ENCODE measurements around the gene UCN. TPM values are rescaled to one million over a fixed set of nuclear protein-coding genes. Genes with fewer than 3 reads are reported as not detected.
"Not testable (repeated sequence)": the region's sequence is repeated elsewhere in the genome, so short reads cannot be mapped to it uniquely, and the experiment has no call there.

UCN gene
- total RNA-seq, 1 experiment from 2014 or later, result 6.0 TPM

GRCh38 chr2:27320958-27321543 lies 12.8 kb upstream of the UCN start:
- peak; percentile 95 for DNase-seq (ENCODE audit: low read depth, low spot score)
- in situ Hi-C loops (cut with HindIII; ENCODE audit: low pct_unique_long_range_greater_than_20kb, low sequenced_read_pairs), result no loop called here

- in situ Hi-C loops (cut with HindIII; ENCODE audit: low pct_unique_long_range_greater_than_20kb, low sequenced_read_pairs); DNase-seq (ENCODE audit: low read depth, low spot score): not testable (repeated sequence)
Observed at GRCh38 chr2:27319839-27320238, 11.6 kb upstream of the UCN start.

- in situ Hi-C loops (cut with HindIII; ENCODE audit: low pct_unique_long_range_greater_than_20kb, low sequenced_read_pairs), result no loop called here
- no peak for DNase-seq (ENCODE audit: low read depth, low spot score)
Observed at GRCh38 chr2:27316655-27317412, 8.6 kb upstream of the UCN start.

- in situ Hi-C loops (cut with HindIII; ENCODE audit: low pct_unique_long_range_greater_than_20kb, low sequenced_read_pairs), result no loop called here
- no peak for DNase-seq (ENCODE audit: low read depth, low spot score)
Observed at GRCh38 chr2:27315122-27315521, 6.9 kb upstream of the UCN start.

GRCh38 chr2:27314709-27315108 lies 6.5 kb upstream of the UCN start:
- DNase-seq (ENCODE audit: low read depth, low spot score), result no peak
- in situ Hi-C loops (cut with HindIII; ENCODE audit: low pct_unique_long_range_greater_than_20kb, low sequenced_read_pairs), result no loop called here

- DNase-seq (ENCODE audit: low read depth, low spot score), result no peak
Observed at GRCh38 chr2:27313882-27314645, 5.8 kb upstream of the UCN start.

GRCh38 chr2:27312152-27312551 lies 3.9 kb upstream of the UCN start:
- DNase-seq (ENCODE audit: low read depth, low spot score), result no peak
- in situ Hi-C loops (cut with HindIII; ENCODE audit: low pct_unique_long_range_greater_than_20kb, low sequenced_read_pairs), result no loop called here

More at GRCh38 chr2:27313882-27314645, 5.8 kb upstream of the UCN start:
- in situ Hi-C loops (cut with HindIII; ENCODE audit: low pct_unique_long_range_greater_than_20kb, low sequenced_read_pairs), result no loop called here

- in situ Hi-C loops (cut with HindIII; ENCODE audit: low pct_unique_long_range_greater_than_20kb, low sequenced_read_pairs), result no loop called here
- DNase-seq (ENCODE audit: low read depth, low spot score), result no peak
Observed at GRCh38 chr2:27309651-27310050, 1.4 kb upstream of the UCN start.

GRCh38 chr2:27307545-27308358 lies 493 bp downstream of the UCN start:
- DNase-seq (ENCODE audit: low read depth, low spot score), result no peak
- in situ Hi-C loops (cut with HindIII; ENCODE audit: low pct_unique_long_range_greater_than_20kb, low sequenced_read_pairs), result no loop called here

- no peak for DNase-seq (ENCODE audit: low read depth, low spot score)
- in situ Hi-C loops (cut with HindIII; ENCODE audit: low pct_unique_long_range_greater_than_20kb, low sequenced_read_pairs), result no loop called here
Observed at GRCh38 chr2:27307287-27307544, 1.0 kb downstream of the UCN start.

- in situ Hi-C loops (cut with HindIII; ENCODE audit: low pct_unique_long_range_greater_than_20kb, low sequenced_read_pairs), result no loop called here
- DNase-seq (ENCODE audit: low read depth, low spot score), result no peak
Observed at GRCh38 chr2:27306573-27307286, 1.5 kb downstream of the UCN start.

- in situ Hi-C loops (cut with HindIII; ENCODE audit: low pct_unique_long_range_greater_than_20kb, low sequenced_read_pairs), result no loop called here
- DNase-seq (ENCODE audit: low read depth, low spot score), result no peak
Observed at GRCh38 chr2:27306136-27306535, 2.1 kb downstream of the UCN start.

GRCh38 chr2:27305516-27305915 lies 2.7 kb downstream of the UCN start:
- DNase-seq (ENCODE audit: low read depth, low spot score), result no peak
- in situ Hi-C loops (cut with HindIII; ENCODE audit: low pct_unique_long_range_greater_than_20kb, low sequenced_read_pairs), result no loop called here

- in situ Hi-C loops (cut with HindIII; ENCODE audit: low pct_unique_long_range_greater_than_20kb, low sequenced_read_pairs), result no loop called here
- no peak for DNase-seq (ENCODE audit: low read depth, low spot score)
Observed at GRCh38 chr2:27304488-27305240, 3.6 kb downstream of the UCN start.

GRCh38 chr2:27303093-27304025 lies 4.9 kb downstream of the UCN start:
- in situ Hi-C loops (cut with HindIII; ENCODE audit: low pct_unique_long_range_greater_than_20kb, low sequenced_read_pairs), result no loop called here
- peak; percentile 90 for DNase-seq (ENCODE audit: low read depth, low spot score)

GRCh38 chr2:27300606-27301005 lies 7.6 kb downstream of the UCN start:
- DNase-seq (ENCODE audit: low read depth, low spot score); in situ Hi-C loops (cut with HindIII; ENCODE audit: low pct_unique_long_range_greater_than_20kb, low sequenced_read_pairs): not testable (repeated sequence)

All from SK-MEL-5 (cell line).